G401 (cell line): ENCODE data around the gene ADORA1. TPM values are rescaled to one million over a fixed set of nuclear protein-coding genes. Genes with fewer than 3 reads are reported as not detected.

Experiments
- DNase-seq: peaks from one replicate; pipeline ENCODE4 v3.0.0-alpha.2; 2015; ENCODE audit warnings: low spot score
- in situ Hi-C: cut with HindIII; loops from 2 replicates; pipeline ENCODE4 v1.10.0; 2016; ENCODE audit warnings: low sequenced_read_pairs, mixed read lengths
- total RNA-seq: library from RNA; depleted of rRNA; stranded (reverse); fragments of >200 nt; shearing (Covaris generic); gene quantifications from 2 replicates; pipeline ENCODE4 v1.2.3, GENCODE V29; 2014

ADORA1 gene
- total RNA-seq, 1 experiment from 2014 or later, result 13.2 TPM

DNA sequence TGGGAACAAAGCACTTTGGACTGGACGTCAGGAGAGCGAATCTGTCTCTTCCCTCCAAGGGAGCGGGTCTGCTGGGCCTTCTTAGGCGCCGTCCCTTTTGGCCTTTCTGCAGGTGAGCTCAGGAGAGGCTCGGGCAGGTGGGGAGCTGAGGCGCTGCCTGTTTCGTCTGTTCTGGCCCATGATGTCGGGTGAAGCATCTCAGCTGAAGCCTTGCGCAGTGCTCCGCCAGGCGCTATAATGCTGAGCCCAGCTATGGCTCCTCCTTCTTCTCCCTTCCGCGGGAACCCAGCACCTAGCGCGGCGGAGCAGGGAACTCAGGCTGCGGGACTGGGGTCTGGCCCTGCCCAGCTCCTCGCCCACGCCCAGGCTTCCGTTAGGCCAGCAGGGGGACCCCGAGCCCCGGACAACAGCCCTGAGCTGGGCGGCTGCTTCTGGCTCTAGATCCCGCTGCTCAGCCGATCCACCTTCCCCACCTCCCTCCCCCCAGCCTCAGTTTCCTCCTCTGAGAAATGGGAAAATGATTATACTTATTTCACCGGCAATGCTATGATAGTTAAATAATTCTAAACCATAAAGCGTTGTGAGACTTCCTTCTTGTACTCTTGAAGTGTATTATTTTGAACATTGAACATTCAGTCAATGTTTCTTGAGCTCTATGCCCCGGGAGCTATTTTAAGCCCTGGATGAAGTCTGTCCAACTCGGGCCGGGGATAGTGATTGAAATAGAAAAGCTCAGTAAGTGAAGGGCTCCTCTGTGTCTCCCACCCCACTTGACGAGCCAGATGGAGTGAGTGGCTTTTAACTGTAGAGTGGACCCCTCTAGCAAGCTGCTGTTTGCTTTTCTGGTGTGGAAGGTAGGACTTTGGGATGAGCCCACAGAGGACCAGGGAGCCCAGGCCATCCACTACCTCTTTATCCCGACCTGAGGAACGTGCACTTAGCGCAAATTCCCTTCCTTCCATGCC lies 9.6 kb upstream of the ADORA1 start:
- in situ Hi-C loops, result no loop called here
- peak; percentile 85 for DNase-seq

DNA sequence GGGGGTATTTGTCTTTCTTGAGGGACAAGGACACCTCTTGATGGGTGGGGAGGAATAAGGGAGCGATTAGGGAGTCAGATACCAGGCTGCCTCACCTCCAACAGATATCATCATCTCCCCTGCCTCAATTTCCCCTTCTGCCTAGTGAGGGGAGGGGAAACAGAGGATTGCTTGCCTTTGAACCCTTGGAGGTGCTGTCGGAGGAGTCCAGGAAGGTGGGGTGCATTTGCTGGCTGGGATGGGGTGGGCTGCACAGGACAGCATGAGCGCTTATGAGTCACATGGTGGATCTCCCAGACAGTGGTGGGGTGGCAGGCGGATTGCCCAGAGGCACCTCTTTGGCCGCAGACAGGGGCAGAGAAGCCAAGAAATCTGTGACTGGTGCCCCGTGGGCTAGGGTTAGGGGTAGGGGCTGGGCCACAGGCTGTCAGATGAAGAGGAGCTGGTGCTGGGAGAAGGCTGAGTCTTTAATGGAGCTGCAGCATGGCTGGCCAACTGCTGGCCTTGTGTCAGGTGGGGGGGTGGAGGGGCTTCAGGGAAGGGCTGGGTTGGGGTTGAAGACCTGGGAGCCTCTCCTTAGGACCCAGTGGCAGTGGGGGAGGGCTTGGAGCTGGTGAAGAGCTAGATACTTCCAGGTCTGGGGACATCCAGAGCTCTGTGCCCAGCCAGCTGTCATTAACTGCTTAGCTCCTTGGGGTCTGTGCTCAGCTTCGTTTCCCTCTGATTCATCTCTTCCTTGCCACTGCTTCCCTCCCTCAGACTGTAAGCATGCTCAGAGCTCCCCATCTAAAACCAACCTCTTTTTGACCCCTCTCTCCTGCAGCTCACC lies 7.0 kb upstream of the ADORA1 start:
- in situ Hi-C loops, result no loop called here
- DNase-seq, result no peak

DNA sequence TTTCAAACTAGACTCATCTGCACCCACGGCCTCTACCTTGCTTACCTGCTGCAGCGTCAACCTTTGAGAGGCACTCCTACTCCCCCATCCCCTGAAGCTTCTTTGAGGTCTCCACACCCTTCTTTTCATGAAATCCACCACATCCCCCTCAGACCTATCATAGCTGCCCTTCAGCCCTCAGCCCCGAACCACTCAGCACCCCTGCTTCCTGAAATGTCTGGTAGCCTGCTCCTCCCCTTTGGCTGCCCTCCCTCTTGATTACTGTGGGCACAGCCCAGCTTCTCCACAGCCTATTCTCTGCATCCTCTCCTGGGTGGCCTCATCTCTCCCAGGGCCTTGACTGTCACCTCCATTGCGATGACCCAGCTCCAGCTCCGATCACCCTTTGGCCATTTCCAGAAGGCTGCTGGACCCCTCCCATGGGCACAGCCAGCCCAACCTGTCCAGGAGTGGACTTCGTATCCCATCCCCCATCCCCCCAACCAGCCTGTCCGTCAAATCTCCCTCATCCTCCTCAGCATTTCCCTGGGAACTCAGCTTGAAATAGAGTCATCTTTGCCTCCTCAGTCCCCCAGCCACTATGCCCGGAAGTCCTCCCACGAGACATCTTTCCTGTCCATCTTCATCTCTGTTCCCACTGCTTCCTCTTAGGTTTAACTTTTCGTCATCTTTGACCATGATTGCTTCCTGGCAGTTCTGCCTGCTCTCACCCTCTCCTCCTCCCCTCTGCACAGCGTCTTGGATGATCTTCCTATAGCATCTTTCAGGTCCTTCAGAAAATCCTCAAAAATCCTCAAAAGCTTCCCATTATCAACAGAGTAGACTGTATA lies 6.1 kb upstream of the ADORA1 start:
- no peak for DNase-seq

DNA sequence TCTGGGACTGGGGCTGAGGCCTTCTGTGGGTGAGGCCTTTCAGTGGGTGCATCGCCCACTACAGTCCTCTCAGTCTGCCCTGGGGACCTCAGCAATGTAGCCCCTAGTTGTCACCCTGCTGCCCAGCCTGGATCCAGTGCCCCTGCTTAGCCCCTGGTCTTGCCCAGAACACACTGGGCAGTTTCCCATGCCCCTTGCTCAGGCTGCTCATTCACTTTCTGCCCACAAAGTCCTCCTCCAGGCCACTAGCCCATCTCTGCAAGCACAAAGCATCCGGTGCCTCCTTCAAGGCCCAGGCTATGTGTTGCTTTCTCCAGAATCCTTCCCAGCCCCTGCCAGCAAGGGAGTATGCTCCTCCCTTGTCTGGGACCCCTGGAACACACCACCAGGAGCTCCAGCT lies 5.4 kb upstream of the ADORA1 start:
- in situ Hi-C loops, result no loop called here
- DNase-seq, result no peak

More for the DNA sequence above, 6.1 kb upstream of the ADORA1 start:
- in situ Hi-C loops, result no loop called here

DNA sequence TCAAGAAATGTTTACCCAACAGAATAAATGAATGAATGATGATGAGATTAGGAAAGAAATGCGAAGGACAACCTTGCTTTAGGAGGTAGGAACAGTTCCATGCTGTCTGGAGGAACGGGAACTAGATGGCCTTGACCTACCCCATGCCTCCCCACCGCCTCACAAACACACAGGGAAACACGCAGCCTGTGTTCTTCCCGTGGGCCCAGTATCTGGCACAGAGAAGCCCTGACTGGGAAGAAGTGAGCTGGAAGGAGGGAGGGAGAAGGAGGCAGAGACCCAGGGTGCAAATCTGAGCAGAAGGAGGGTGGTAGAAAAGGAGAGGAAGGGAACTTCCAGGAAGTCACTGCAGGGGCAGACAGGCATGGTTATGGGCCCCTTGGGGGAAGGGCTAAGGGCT lies 3.5 kb upstream of the ADORA1 start:
- in situ Hi-C loops, result no loop called here

DNA sequence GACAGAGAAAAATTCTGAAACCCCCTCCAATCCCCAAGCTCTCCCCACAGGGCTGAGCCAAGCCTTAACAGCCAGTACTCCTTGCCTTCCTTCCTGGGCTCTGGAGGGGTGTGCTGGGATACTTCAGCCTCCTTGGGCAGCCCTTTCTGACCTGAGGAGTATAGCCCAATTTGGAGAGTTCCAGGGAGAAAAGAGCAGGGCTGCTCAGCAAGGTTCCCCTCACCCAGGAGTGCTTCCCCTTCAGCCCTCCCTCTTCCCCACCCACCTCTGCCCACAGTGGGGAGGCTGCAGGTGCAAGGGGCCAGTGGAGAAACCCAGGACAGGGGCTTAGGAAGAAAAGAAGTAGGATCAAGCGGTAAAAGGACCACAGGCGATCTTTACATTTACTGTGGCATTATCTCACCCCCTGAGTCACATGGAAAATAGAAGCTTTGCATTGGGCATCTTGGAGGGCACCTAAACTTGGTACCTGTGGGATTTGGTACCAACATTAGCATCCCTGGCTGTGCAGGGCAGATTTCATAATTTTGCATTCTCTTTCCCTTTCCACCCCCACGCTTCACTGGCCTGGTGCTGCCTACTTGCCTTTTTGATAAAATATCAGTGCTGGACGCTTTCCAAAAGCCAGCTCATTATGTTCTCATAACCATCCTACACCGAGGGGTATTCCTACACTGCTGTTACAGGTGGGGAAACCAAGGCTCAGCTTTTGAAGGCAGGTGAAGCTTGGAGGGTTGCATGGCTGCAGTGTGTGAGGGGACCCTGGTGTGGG lies 2.8 kb upstream of the ADORA1 start:
- no peak for DNase-seq
- in situ Hi-C loops, result no loop called here

More for the DNA sequence above, 3.5 kb upstream of the ADORA1 start:
- DNase-seq, result no peak

DNA sequence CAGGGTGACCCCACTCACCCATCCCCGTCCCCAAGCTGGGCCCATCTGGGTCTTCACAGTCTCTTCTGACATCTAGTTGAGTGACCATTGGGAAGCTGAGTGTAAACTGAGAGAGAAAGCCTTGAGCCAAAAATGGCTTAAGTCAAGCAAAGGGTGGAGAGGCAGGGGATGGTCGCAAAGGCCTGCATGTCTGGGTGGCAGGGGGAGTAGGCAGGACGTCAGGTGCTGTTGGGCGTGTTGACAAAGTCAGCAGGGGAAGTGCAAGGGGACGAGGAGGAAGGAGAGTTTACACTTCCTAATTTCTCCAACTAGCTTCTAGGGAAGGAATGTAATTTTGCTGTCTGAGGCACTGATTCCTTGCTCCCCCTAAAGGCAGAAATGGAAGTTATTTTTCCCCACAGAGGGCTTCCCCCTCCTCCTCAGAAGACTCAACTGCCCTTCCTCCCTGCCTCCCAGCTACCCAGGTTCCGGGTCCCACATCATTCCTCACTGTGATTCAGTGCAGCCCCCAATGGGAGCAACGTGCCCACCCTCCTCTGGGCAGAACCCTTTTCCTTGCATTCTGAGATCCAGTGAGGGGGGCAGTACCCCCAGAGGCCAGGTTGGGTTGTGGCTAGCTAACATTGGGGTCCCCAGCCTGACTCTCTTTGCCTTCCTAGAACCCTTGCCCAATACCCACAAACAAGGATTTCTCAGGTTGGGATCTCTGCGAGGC lies 1.2 kb upstream of the ADORA1 start:
- in situ Hi-C loops, result no loop called here
- peak; percentile 79 for DNase-seq

DNA sequence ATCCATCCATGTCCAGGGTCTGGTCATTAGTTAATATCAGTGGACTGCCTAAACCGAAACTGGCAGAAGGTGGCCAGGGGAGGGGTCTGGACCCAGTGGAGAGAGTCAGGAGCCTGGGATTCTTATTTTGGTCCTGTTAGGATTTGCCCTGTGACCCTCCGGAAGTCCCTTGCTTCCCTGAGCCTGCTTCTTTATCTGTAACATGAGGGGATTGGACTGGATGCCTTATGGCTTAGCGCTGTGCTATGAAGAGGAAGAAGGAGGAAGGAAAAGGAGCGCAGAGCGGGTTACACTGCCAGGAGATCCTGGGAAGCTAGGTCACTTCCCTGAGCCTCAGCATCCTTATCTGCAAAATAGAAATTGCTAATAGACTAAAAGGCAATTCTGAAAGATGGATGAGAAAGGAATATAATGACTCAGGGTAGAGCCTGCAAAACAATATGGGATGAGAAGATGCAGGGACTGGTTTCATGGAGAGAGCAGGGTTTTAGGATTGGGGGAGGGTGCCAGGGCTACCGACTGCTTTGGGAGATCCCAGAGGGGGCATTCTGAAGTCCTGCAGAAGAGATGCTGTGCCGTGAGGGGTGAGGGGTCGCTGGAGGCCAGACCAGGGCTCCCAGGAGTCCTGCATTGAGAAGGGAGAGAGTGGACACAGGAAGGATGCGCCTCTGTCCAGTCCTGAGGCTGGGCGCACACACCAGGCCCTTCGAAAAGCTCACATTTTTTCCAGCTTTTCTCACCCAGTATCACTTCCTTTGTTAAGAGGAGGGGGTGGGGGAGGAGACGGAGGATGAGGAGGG lies 460 bp upstream of the ADORA1 start:
- in situ Hi-C loops, result no loop called here

DNA sequence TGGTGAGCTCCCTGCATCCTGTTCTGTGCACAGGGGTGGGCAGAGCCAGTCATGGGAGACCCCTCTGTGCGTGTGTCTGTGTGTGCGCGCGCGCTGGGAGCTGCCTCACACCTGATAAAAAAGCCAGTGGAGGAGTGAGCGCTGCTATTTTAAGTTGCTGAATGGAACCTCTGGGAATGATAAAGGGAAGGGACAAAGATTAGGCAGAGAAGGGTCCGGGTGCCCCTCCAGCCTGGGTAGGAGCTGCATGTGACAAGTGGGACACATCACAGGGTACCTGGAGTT lies 847 bp downstream of the ADORA1 start:
- no peak for DNase-seq
- in situ Hi-C loops, result no loop called here

More for the DNA sequence above, 460 bp upstream of the ADORA1 start:
- DNase-seq, result peak; percentile 66

DNA sequence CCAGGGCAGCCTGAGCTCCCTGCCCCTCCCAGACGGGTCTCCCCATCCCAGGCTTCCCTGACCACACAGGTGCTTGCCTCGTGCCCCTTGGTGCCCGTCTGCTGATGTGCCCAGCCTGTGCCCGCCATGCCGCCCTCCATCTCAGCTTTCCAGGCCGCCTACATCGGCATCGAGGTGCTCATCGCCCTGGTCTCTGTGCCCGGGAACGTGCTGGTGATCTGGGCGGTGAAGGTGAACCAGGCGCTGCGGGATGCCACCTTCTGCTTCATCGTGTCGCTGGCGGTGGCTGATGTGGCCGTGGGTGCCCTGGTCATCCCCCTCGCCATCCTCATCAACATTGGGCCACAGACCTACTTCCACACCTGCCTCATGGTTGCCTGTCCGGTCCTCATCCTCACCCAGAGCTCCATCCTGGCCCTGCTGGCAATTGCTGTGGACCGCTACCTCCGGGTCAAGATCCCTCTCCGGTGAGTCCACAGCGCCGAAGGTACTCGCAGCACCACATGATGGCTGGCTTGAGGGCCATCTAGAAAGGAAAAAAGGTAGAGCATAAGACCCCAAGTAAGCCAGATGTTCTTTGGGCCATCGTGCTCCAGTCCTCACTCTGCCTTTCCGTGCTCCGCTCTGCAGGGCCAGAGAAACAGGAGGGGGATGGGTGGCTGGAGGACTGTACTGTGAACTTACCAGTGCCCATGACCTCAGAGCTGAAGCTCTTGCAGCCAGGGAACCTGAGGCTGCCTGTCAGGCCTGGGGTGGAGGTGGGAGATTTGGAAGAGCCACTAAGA lies 1.4 kb downstream of the ADORA1 start:
- no peak for DNase-seq
- in situ Hi-C loops, result no loop called here

DNA sequence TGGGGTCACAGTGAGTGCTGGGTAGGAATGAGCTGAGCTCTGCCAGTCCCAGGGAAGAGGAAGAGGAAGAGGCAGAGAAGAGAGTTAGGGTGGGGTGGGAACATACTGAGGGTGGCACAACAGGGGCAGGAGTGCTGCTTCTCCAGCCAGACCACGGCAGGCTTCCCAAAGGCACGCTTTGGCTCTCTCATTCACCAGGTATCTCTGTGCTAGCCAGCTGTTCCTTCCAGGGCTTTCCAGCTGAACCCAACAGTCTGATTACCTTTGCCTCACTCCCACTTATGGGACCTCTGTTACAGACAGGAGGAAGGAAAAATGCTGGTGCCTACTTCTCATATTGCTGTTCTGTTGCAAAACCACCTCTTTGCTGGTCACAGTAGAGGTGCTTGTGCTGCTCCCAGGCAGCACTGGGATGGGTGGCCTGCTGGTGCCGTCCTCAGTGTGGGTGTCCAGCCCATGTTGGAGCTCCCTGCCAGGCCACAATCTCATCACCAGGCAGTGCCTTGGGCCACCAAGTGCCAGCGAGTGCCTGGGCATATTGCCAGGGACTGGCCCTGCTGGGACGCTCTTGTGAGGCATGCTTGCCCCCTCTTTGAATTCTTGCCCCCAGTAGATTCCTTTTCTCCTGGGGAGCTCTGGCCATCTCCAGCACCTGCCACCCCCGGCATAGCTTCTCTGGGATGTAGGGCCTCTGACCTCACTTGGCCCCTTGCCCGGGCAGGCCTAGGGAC lies 2.1 kb downstream of the ADORA1 start:
- in situ Hi-C loops, result no loop called here
- peak; percentile 74 for DNase-seq

DNA sequence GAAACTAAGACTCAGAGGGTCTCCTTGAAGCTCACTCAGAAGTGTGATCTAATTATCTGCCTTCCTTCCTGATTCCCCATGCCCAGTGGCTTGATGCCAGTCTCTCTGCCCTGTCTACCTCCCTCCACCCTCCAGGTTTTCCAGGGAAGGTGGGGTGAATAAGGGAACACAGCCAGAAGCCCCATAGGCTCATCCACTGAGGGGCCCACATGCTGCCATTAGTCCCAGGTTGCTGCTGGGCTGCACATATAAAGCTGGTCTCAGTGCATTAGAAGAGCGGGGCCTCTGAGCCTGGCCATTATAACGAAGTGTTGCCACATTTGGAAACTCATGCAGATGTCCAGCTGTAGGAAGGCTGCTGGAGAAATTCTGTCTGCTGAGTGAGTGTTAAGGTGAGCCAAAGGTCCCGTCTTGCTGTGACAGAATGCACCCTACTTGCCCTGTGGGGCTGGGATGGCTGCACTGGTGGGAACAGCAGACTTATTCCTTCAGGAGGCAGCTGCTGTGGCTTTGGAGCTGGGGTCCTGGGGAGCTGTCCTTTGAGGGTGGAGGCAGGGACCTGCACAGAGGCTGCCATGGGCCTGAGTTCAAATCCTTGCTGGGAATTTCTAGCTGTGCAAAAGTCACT lies 2.9 kb downstream of the ADORA1 start:
- in situ Hi-C loops, result no loop called here
- no peak for DNase-seq

DNA sequence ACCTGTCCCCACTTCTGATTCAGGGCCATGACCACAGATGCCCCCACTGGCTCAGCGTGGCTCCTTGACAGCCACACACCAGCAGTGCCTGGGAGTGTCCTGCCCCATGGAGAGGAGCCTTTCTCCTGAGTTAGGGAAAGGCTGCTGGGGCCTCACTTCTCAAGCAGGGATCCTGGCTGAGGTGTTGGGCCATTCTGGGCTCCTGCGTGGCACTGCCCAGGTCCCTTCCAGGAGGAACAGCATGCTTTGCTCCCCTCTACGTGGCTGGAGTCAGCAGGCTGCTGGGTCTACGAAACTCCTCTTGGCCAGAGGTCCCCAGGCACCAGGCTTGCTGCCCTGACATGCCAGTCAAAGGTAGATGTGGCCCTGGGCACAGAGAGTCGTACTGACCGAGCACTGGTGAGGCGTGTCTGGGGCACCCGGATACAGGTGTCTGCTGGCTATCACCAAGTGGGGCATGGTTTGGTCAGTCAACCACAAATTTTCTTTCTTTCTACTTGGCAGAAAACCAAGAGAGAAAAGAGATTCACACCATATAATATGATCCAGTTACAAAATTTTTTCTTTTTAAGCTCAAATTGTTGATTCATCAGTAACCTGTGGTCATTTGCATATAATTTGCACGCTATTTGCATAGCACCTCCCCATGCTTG lies 4.1 kb downstream of the ADORA1 start:
- in situ Hi-C loops, result no loop called here
- DNase-seq, result no peak

DNA sequence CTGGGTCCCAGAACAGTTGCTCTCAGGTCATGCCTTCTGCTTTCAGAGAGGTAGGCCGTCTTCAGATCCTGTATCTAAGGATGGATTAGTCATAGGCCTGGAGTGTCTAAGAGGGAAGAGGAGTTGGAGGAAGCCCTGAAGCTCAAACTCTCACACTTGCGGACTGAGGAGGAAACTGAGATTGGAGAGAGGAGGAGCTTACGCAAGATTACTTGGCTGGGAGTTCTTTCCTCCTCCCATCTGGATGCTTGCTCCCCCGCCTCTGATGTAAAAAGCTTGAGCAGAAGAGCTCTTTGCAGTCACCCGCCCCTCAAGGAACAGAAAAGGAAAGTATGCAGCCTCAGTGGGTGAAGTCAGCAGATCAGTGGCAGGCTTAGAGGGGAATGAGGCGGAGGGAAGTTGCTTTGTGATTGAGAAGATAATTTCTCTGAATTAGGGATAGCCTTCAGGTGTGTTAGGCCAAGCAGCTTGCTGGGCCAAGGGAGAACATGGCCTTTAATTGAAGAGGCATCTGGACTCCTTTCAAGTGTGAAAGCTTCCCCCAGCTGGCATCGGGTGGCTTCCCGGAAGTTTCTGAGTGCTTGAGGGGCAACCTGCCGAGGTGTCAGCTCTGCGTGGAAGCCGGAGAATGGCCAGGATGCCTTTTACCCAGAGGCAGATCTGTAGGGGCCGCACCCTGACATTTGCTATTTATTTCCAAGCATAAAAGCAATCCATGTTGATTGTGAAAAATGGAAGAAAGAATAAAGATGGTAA lies 6.6 kb downstream of the ADORA1 start:
- peak; percentile 59 for DNase-seq
- in situ Hi-C loops, result no loop called here
